Stimulated activated CD4-positive, alpha-beta T cell treated with anti-CD3 and anti-CD28 coated beads, TNF-alpha, amount 100 ng/mL, for 48 hours (primary cell): ENCODE data around the gene TESMIN.
A peak's percentile ranks its signal among the peaks of the same experiment; 100 is the strongest.

Experiments used
- DNase-seq, 3 donors: peaks; one replicate each; pipeline ENCODE4 v3.0.0-alpha.2; 2020; ENCODE audit warnings: low read depth in 3 of 3

TESMIN gene

GRCh38 chr11:68751331-68751856, at the start of gene TESMIN:
TESMIN (minus strand) TSS chr11:68751520; CDS start chr11:68750660, 860 bp downstream.
- peak; percentile 83 to 99 (median 90) for DNase-seq

DNA sequence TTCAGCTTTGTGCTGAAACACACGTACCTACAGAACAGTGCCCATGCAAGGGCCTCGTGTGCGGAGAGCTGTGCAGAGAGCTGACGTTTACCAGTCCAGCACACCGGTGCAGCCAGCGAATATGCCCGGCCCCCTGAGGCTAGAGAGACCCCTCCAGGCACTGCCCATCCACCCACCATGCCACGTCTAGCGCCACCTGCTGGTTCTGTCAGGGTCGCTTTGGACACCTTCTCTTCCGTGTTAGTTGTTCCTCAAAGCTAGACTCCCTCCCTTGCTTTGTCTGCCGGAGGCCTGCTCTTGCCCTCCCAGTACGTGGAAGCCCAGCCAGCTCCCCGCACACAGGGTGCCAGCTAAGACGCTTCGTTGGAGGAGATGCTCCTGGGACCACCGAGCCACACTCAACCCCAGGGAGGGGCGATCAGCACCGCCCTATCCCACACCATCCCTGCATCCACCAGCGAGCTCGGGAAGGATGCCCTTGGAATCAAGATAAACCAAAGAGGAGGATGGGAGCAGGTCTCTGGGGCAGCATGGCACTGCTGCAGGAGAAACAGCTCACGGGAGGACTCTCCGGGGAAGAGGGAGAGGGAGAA, 47.0 kb upstream of the TESMIN start:
- DNase-seq, result peak in 2 of 3 donors; percentile 28 to 37

DNA sequence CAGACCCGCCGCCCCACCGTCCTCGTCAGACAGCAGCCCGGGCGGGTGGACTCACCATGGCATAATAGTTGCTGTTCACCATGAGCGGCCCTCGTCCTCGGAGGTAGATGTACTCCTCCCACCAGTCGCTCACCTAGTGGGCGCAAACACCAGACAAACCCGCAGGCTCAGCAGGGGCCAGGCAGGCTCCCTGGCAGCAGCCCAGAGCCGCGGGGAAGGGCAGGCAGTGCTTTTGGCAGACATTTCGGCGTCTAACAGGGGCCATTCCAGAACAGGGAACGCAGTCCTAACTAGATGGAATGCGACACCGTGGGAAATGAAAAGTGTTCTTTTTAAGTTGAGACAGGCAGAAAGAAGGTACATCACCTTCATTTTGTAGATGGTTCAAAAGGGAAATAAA, 45.5 kb upstream of the TESMIN start:
- DNase-seq, result no peak

DNA sequence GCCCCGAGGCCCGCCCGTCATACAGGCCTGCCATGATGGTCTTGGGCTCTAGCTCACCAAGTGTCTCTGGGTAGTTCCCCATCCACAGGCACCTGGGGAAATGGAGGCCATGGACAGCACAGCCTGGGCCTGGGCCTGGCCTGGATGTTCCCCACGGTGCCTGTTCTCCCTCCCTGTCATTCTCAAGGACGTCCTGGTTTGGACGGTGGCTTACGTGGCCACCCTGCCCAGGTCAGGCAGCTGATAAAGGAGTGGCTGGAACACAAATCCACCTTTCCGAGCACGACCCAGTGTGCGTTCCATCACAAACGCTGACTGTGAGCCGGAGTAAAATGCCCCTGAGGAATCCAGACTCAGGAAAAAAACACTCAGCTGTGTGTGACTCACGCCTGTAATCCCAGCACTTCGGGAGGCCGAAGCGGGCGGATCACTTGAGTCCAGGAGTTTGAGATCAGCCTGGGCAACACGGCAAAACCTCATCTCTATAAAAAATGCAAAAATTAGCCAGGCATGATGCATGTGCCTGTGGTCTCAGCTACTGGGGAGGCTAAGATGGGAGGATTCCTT, 41.2 kb upstream of the TESMIN start:
- no peak for DNase-seq

DNA sequence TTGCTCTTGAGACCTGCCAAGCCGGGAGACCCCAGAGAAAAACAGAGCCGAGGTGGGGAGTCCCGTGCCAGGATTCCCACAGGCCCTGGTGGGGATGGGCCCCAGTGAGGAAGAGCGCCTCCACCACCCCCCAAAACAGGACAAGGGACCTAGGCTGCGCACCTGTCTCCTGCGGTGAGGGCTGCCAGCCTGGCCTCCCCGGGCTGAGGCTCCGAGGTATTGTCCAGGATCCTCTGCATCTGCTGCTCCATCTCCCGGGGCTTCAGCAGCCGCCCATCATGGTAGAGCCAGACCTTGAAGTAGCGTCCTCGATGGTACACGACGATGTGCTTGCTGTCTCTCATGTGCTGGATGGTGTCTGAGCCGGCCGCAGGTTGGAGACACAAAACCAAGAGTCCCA, 33.3 kb upstream of the TESMIN start:
- no peak for DNase-seq

- no peak for DNase-seq
These were observed 32.0 kb upstream of the TESMIN start for GRCh38 chr11:68783216-68783821.

GRCh38 chr11:68782711-68783110, 31.4 kb upstream of the TESMIN start:
- no peak for DNase-seq

- no peak for DNase-seq
These were observed 29.5 kb upstream of the TESMIN start for GRCh38 chr11:68780829-68781228.

GRCh38 chr11:68778205-68778604, 26.9 kb upstream of the TESMIN start:
- DNase-seq, result no peak

GRCh38 chr11:68776442-68777235, 25.3 kb upstream of the TESMIN start:
- DNase-seq, result no peak

DNA sequence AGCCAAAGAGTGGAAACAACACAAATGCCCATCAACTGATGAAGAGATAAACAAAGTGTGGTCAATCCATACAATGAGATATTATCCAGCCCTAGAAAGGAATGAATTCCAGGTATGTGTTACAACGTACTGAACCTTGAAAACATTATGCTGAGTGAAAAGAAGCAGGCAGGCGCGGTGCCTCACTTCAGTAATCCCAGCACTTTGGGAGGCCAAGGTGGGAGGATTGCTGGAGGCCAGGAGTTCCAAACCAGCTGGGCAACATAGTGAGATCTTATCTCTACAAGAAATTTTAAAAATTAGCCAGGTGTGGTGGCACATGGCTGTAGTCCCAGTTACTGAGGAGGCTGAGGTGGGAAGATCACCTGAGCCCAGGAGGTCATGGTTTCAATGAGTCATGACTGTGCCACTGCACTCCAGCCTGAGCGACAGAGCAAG, 24.6 kb upstream of the TESMIN start:
- DNase-seq, result no peak

DNA sequence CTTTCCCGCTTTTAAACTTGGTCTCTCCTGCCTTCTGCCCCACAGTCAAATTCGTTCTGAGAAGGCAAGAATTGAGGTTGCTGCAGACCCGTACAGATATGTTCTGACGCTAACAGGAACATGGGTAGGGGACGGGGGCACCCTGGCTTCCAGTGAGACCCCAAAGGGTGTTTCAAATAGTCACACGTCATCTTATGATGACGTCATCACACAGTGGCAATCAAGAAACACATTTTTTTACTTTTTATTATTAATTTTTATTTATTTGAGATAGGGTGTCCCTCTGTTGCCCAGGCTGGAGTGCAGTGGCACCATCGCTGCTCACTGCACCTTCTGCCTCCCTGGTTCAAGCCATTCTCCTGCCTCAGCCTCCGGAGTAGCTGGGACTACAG, 22.9 kb upstream of the TESMIN start:
- no peak for DNase-seq

DNA sequence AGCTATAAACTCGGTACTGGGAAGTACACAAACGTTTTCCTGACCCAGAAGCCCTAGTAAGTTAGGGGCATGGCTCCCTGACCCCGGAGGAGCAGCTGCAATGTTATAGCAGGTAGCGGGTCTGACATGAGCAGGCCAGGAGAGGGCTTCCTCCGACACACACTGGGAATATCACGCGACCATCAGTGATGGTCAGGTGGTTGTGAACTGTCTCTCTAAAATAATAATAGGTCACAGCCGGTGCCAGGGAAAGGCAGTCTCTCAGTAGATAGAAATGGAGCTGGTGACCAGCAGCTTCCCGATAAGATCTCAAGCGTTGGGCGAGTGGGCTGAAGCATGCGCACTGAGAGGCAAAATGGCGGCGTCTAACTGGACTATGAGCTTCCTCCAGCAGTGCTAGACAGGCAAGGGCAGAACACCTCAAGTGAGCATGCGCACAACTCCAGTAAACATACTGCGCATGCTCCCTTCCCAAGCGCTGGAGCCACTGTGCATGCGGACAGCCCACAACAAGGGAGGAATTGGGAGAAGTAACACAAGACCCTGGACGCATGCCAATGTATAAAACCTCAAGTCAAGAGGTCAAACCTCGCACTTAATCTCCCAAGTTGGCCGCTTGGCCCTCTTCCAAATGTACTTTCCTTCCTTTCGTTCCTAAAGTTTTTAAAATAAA, 22.3 kb upstream of the TESMIN start:
- no peak for DNase-seq

GRCh38 chr11:68772936-68773335, 21.6 kb upstream of the TESMIN start:
- no peak for DNase-seq

DNA sequence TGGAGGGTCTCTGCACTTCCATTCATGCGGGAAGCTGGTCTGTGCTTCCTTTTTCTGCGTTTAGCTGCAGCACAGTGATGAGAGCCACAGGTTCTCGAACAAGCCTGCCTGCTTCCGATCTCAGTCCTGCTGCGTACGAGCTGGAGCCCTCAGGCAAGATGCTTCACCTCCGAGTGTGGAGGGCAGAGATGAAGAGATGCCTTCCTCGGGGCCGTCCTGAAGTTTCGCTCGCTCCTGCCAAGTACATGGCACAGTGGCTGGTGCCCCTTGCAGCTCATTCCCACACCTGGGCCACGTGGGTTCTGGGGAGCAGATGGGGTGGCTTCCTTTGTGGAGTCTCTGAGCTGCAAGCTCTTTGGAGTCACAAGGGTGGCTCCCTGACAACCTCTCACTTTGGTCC, 19.5 kb upstream of the TESMIN start:
- DNase-seq, result no peak

GRCh38 chr11:68767672-68768071, 16.4 kb upstream of the TESMIN start:
- DNase-seq, result no peak

DNA sequence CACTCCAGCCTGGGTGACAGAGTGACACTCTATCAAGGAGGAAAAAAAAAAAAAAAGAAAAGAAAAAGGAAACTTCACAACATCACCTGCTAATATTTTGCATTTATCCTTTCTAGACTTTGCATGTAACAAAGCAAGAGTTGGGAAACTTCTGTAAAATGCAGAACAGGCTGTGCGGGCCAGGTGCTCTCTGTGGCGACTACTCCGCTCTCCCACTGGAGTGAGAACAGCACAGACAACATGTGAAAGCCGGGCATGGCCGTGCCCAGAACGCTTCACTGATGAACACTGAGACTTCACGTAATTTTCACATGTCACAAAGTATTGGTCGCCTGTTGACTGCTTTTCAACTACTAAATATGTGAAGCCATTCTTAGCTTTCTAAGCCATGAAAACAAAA, 15.5 kb upstream of the TESMIN start:
- no peak for DNase-seq

GRCh38 chr11:68764746-68765145, 13.4 kb upstream of the TESMIN start:
- DNase-seq, result no peak

GRCh38 chr11:68763926-68764657, 12.8 kb upstream of the TESMIN start:
- no peak for DNase-seq

DNA sequence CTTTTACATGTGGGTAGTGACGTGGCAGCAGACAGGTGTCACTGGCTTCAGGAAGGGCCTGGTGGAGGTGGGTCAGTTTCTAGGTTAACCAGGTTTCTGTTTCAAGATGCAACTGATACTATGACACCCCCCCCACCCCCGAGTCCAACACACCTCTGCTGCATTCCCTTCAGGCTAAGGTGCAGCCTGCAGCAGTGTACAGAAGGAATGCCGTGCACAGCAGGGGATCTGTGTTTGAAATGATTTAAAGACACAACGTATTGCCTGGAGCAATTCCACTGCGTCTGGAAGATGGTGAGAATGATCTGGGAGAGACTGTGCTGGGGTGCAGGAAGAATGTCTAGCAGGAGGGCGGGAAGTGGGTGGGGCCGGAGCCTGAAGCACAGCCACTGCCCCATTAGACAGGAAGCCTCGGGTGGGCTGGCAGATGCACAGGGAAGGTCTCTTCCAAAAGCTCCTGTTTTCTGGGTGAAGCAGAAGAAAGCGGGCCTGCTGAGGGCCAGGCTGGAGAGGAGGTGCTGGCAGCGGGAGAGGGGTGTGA, 11.9 kb upstream of the TESMIN start:
- no peak for DNase-seq

- DNase-seq, result no peak
These were observed 11.2 kb upstream of the TESMIN start for GRCh38 chr11:68762481-68762880.
